ENCODE measurements around the gene ATAD3B. TPM values are rescaled to one million over a fixed set of nuclear protein-coding genes. Genes with fewer than 3 reads are reported as not detected.

ATAD3B gene
- polyA plus RNA-seq, 1 donor (not counting 4 experiments of a cell fraction or from before 2014, with no cell fraction given), result 20.6 TPM

- Histone ChIP-seq H3K9ac (ENCODE audit: control insufficient read depth, extremely low read depth, insufficient read depth, low read length) (no peak overlapping the region), H3K27me3 (ENCODE audit: control insufficient read depth, extremely low read depth, insufficient read depth, low read length) (no peaks in the 10 kb centered on the region), H3K9me1 (ENCODE audit: control insufficient read depth, extremely low read depth, insufficient read depth, low read length) (no peaks in the 10 kb centered on the region), H3K79me2 (ENCODE audit: control insufficient read depth, insufficient read depth, low read length) (no peaks in the 10 kb centered on the region), H3K27ac (ENCODE audit: control insufficient read depth, insufficient read depth, low read length) (no peak overlapping the region), H3K36me3 (ENCODE audit: control insufficient read depth in 2 of 2, extremely low read depth in 1 of 2, insufficient read depth in 2 of 2, low read length in 2 of 2) (no peaks in the 10 kb centered on the region), H3K4me1 (ENCODE audit: control insufficient read depth, extremely low read depth, insufficient read depth, low read length) (peaks cover 18% of the 10 kb centered on the region), H4K20me1 (ENCODE audit: control insufficient read depth, extremely low read depth, insufficient read depth, low read length) (no peaks in the 10 kb centered on the region), H3K9me3 (ENCODE audit: control insufficient read depth, low read depth, low read length) (no peaks in the 10 kb centered on the region), H3K4me2 (ENCODE audit: control insufficient read depth, extremely low read depth, insufficient read depth, low read depth, low read length) (no peak overlapping the region), H3K4me3 (ENCODE audit: control insufficient read depth in 2 of 3, extremely low read depth in 1 of 3, insufficient read depth in 2 of 3, low read depth in 1 of 3, low read length in 3 of 3) (no peak overlapping the region), H2AFZ (ENCODE audit: control insufficient read depth, low read length) (no peak overlapping the region)
- DNase-seq (ENCODE audit: low read depth, low spot score) (no peak), FAIRE-seq (no peak)
- dilution Hi-C loops (cut with MboI; ENCODE audit: extremely low pct_ligation_motif_present, low sequenced_read_pairs), result no loop called here
- TF ChIP-seq EZH2 (IDR thresholded peaks at IDR 0.05; ENCODE audit: low read length) (no peak), CTCF (optimal IDR thresholded peaks at IDR 0.05 in 1 of 3, IDR thresholded peaks at IDR 0.05 in 1 of 3, conservative IDR thresholded peaks at IDR 0.05 in 1 of 3; ENCODE audit: extremely low read depth in 1 of 3, insufficient read depth in 2 of 3, low read length in 3 of 3) (no peak)
Measured at GRCh38 chr1:1429671-1430073, 41.9 kb upstream of the ATAD3B start.

GRCh38 chr1:1430114-1430982, 41.2 kb upstream of the ATAD3B start:
- no peak overlapping the region for H3K27ac ChIP-seq (ENCODE audit: control insufficient read depth, insufficient read depth, low read length)
- H2AFZ ChIP-seq (ENCODE audit: control insufficient read depth, low read length), result no peak overlapping the region
- FAIRE-seq (no peak), DNase-seq (ENCODE audit: low read depth, low spot score) (no peak)
- H3K36me3 ChIP-seq (ENCODE audit: control insufficient read depth in 2 of 2, extremely low read depth in 1 of 2, insufficient read depth in 2 of 2, low read length in 2 of 2), result no peaks in the 10 kb centered on the region
- no peak overlapping the region for H3K9ac ChIP-seq (ENCODE audit: control insufficient read depth, extremely low read depth, insufficient read depth, low read length)
- H3K4me2 ChIP-seq (ENCODE audit: control insufficient read depth, extremely low read depth, insufficient read depth, low read depth, low read length), result no peak overlapping the region
- H3K4me3 ChIP-seq (ENCODE audit: control insufficient read depth in 2 of 3, extremely low read depth in 1 of 3, insufficient read depth in 2 of 3, low read depth in 1 of 3, low read length in 3 of 3), result no peak overlapping the region
- TF ChIP-seq CTCF (optimal IDR thresholded peaks at IDR 0.05 in 1 of 3, IDR thresholded peaks at IDR 0.05 in 1 of 3, conservative IDR thresholded peaks at IDR 0.05 in 1 of 3; ENCODE audit: extremely low read depth in 1 of 3, insufficient read depth in 2 of 3, low read length in 3 of 3), result no peak
- no peak for TF ChIP-seq EZH2 (IDR thresholded peaks at IDR 0.05; ENCODE audit: low read length)
- no peaks in the 10 kb centered on the region for H3K27me3 ChIP-seq (ENCODE audit: control insufficient read depth, extremely low read depth, insufficient read depth, low read length)
- H3K4me1 ChIP-seq (ENCODE audit: control insufficient read depth, extremely low read depth, insufficient read depth, low read length), result peaks cover 23% of the 10 kb centered on the region
- no peaks in the 10 kb centered on the region for H3K9me1 ChIP-seq (ENCODE audit: control insufficient read depth, extremely low read depth, insufficient read depth, low read length)
- no peaks in the 10 kb centered on the region for H3K79me2 ChIP-seq (ENCODE audit: control insufficient read depth, insufficient read depth, low read length)
- H4K20me1 ChIP-seq (ENCODE audit: control insufficient read depth, extremely low read depth, insufficient read depth, low read length), result no peaks in the 10 kb centered on the region
- H3K9me3 ChIP-seq (ENCODE audit: control insufficient read depth, low read depth, low read length), result no peaks in the 10 kb centered on the region
- dilution Hi-C loops (cut with MboI; ENCODE audit: extremely low pct_ligation_motif_present, low sequenced_read_pairs), result no loop called here
